ENCODE measurements around the gene ARGFX.

The ARGFX gene

GRCh38 chr3:121529308-121529707, 38.4 kb upstream of the ARGFX start:
- Histone ChIP-seq H3K36me3 (ENCODE audit: low read length) (peaks cover 33% of the 10 kb centered on the region), H3K4me2 (ENCODE audit: low read depth, low read length, poor library complexity, severe bottlenecking) (no peak overlapping the region), H3K79me2 (ENCODE audit: insufficient read depth, low read length) (peaks cover 9% of the 10 kb centered on the region; the same call in 1 of the 2 replicates), H3F3A (ENCODE audit: insufficient read depth) (peaks cover 3% of the 10 kb centered on the region; the same call in 1 of the 2 replicates), H2AFZ (ENCODE audit: low read depth, low read length, severe bottlenecking) (no peak overlapping the region), H3K9me2 (replicated peaks; ENCODE audit: insufficient read depth, low read length) (no peaks in the 10 kb centered on the region), H3K27ac (ENCODE audit: low read depth, low read length) (no peak overlapping the region), H3K27me3 (ENCODE audit: low read length) (no peaks in the 10 kb centered on the region), H3K4me3 (ENCODE audit: insufficient read depth, low read length, poor library complexity, severe bottlenecking) (no peak overlapping the region), H3K9ac (ENCODE audit: low read length) (no peak overlapping the region), H3K9me3 (ENCODE audit: insufficient read depth, low read length) (no peaks in the 10 kb centered on the region), H4K20me1 (ENCODE audit: low read depth, low read length) (no peaks in the 10 kb centered on the region; the same call in 1 of the 2 replicates)
- no peak for TF ChIP-seq EZH2phosphoT487 (conservative IDR thresholded peaks at IDR 0.05; ENCODE audit: low read length)
- no peak for TF ChIP-seq CTCF (IDR thresholded peaks at IDR 0.05; ENCODE audit: insufficient read depth, low read length, poor library complexity, severe bottlenecking)

GRCh38 chr3:121531269-121531668, 36.5 kb upstream of the ARGFX start:
- Histone ChIP-seq H3K9me3 (ENCODE audit: insufficient read depth, low read length) (no peaks in the 10 kb centered on the region), H3K36me3 (ENCODE audit: low read length) (peaks cover 46% of the 10 kb centered on the region), H3K4me2 (ENCODE audit: low read depth, low read length, poor library complexity, severe bottlenecking) (no peak overlapping the region), H3K9ac (ENCODE audit: low read length) (no peak overlapping the region), H2AFZ (ENCODE audit: low read depth, low read length, severe bottlenecking) (no peak overlapping the region), H3F3A (ENCODE audit: insufficient read depth) (peaks cover 6% of the 10 kb centered on the region; the same call in 1 of the 2 replicates), H3K79me2 (ENCODE audit: insufficient read depth, low read length) (peaks cover 12% of the 10 kb centered on the region; the same call in 1 of the 2 replicates), H3K9me2 (replicated peaks; ENCODE audit: insufficient read depth, low read length) (no peaks in the 10 kb centered on the region), H3K27ac (ENCODE audit: low read depth, low read length) (no peak overlapping the region), H4K20me1 (ENCODE audit: low read depth, low read length) (no peaks in the 10 kb centered on the region; the same call in 1 of the 2 replicates), H3K27me3 (ENCODE audit: low read length) (no peaks in the 10 kb centered on the region), H3K4me3 (ENCODE audit: insufficient read depth, low read length, poor library complexity, severe bottlenecking) (no peak overlapping the region)
- TF ChIP-seq EZH2phosphoT487 (conservative IDR thresholded peaks at IDR 0.05; ENCODE audit: low read length) (no peak), CTCF (IDR thresholded peaks at IDR 0.05; ENCODE audit: insufficient read depth, low read length, poor library complexity, severe bottlenecking) (no peak)

GRCh38 chr3:121542924-121543323, 24.8 kb upstream of the ARGFX start:
- no peak overlapping the region for H3K27ac ChIP-seq (ENCODE audit: low read depth, low read length)
- peaks cover 10% of the 10 kb centered on the region for H3F3A ChIP-seq (ENCODE audit: insufficient read depth)
- H3K9me3 ChIP-seq (ENCODE audit: insufficient read depth, low read length): no peaks in the 10 kb centered on the region
- peaks cover 38% of the 10 kb centered on the region for H3K36me3 ChIP-seq (ENCODE audit: low read length)
- peaks cover 65% of the 10 kb centered on the region for H3K79me2 ChIP-seq (ENCODE audit: insufficient read depth, low read length)
- H3K9ac ChIP-seq (ENCODE audit: low read length): no peak overlapping the region
- no peaks in the 10 kb centered on the region for H3K9me2 ChIP-seq (replicated peaks; ENCODE audit: insufficient read depth, low read length)
- no peak overlapping the region for H3K4me3 ChIP-seq (ENCODE audit: insufficient read depth, low read length, poor library complexity, severe bottlenecking)
- H4K20me1 ChIP-seq (ENCODE audit: low read depth, low read length): no peaks in the 10 kb centered on the region
- H3K4me2 ChIP-seq (ENCODE audit: low read depth, low read length, poor library complexity, severe bottlenecking): no peak overlapping the region
- TF ChIP-seq EZH2phosphoT487 (conservative IDR thresholded peaks at IDR 0.05; ENCODE audit: low read length) (no peak), CTCF (IDR thresholded peaks at IDR 0.05; ENCODE audit: insufficient read depth, low read length, poor library complexity, severe bottlenecking) (no peak)
- H3K27me3 ChIP-seq (ENCODE audit: low read length): no peaks in the 10 kb centered on the region
- no peak overlapping the region for H2AFZ ChIP-seq (ENCODE audit: low read depth, low read length, severe bottlenecking)

Measured in SU-DHL-6 (cell line).